AML-193 (cell line): ENCODE data around the gene PIN4.
"Not testable (repeated sequence)": the region's sequence is repeated elsewhere in the genome, so short reads cannot be mapped to it uniquely, and the experiment has no call there.

Experiments used
- DNase-seq, 2 experiments: peaks; one replicate each; lab custom pipeline; 2025; lab: John Stamatoyannopoulos, UW

The PIN4 gene

GRCh38 chrX:72202792-72203401 lies 21.3 kb downstream of the PIN4 start:
- DNase-seq: no peak

- no peak for DNase-seq
Observed at GRCh38 chrX:72203421-72203820, 21.9 kb downstream of the PIN4 start.

GRCh38 chrX:72205706-72206105 lies 24.1 kb downstream of the PIN4 start:
- DNase-seq: no peak

GRCh38 chrX:72207366-72207765 lies 25.8 kb downstream of the PIN4 start:
- DNase-seq: no peak

- no peak for DNase-seq
Observed at GRCh38 chrX:72208126-72208800, 26.7 kb downstream of the PIN4 start.

- no peak for DNase-seq
Observed at GRCh38 chrX:72216973-72217372, 35.4 kb downstream of the PIN4 start.

GRCh38 chrX:72220375-72220774 lies 38.8 kb downstream of the PIN4 start:
- not testable (repeated sequence) for DNase-seq

GRCh38 chrX:72230290-72230689 lies 48.7 kb downstream of the PIN4 start:
- no peak for DNase-seq

GRCh38 chrX:72236841-72237240 lies 55.3 kb downstream of the PIN4 start:
- DNase-seq: no peak

GRCh38 chrX:72238183-72238582 lies 56.6 kb downstream of the PIN4 start:
- DNase-seq: no peak

- peak; percentile 56 to 64 for DNase-seq
Observed at GRCh38 chrX:72238721-72239475, 57.3 kb downstream of the PIN4 start, which contains the start of gene ERCC6L. ERCC6L (minus strand) TSS chrX:72239027; CDS start chrX:72238911, 116 bp downstream.

GRCh38 chrX:72240976-72241375 lies 59.4 kb downstream of the PIN4 start:
- no peak for DNase-seq

- DNase-seq: no peak
Observed at GRCh38 chrX:72243472-72243871, 61.9 kb downstream of the PIN4 start.

GRCh38 chrX:72245461-72246089 lies 64.0 kb downstream of the PIN4 start:
- peak in 1 of 2 experiments; percentile 3 for DNase-seq

GRCh38 chrX:72247206-72247942 lies 65.8 kb downstream of the PIN4 start:
- DNase-seq: no peak
